A549 treated with GW870086 at 1 μM for 4 hours (cell line): ENCODE results near the gene SYT17. TPM values are rescaled to one million over a fixed set of nuclear protein-coding genes. Genes with fewer than 3 reads are reported as not detected.

Experiments
- total RNA-seq: library from RNA; stranded (reverse); fragments of 200-300 nt; extraction: Qiagen RNA extraction; gene quantifications from 5 replicates; pipeline ENCODE4 v1.2.3, GENCODE V29; 2022; ENCODE audit warnings: low read depth

Gene SYT17
- total RNA-seq: 9.2 to 14.9 TPM (median 12.7 TPM) in 5 replicates

GRCh38 chr16:19167710-19168370 lies at the start of gene SYT17:
Gene SYT17, plus strand, starts transcription at chr16:19168240. Its CDS starts 407 bp downstream, at chr16:19168647.

GRCh38 chr16:19285431-19285830 lies 117.4 kb downstream of the SYT17 start, which contains the start of gene CLEC19A:
Gene CLEC19A, plus strand, starts transcription at chr16:19285731. Its CDS starts 121 bp downstream, at chr16:19285852.

Other genes starting within 250 kb of the SYT17 start
- 13.3 to 23.8 TPM (median 19.8 TPM) in 5 replicates for gene SMG1, start 241.8 kb upstream of the SYT17 start, total RNA-seq
- gene TMC7, start 184.3 kb upstream of the SYT17 start, total RNA-seq: 6.6 to 9.5 TPM (median 8.3 TPM) in 5 replicates
- gene COQ7, start 100.6 kb upstream of the SYT17 start, total RNA-seq: 20.0 to 27.1 TPM (median 24.3 TPM) in 5 replicates
- 12.0 to 18.8 TPM (median 17.5 TPM) in 5 replicates for gene ITPRIPL2, start 54.3 kb upstream of the SYT17 start, total RNA-seq
- 0.06 to 0.15 TPM (median 0.11 TPM) in 4 of 5 replicates, not detected in the other for gene CLEC19A, start 117.5 kb downstream of the SYT17 start, total RNA-seq
- gene TMC5, start 249.6 kb downstream of the SYT17 start, total RNA-seq: 5.3 to 6.5 TPM (median 5.4 TPM) in 5 replicates